SK-N-SH (cell line): Measurements from ENCODE around the gene COPE. TPM values are rescaled to one million over a fixed set of nuclear protein-coding genes. Genes with fewer than 3 reads are reported as not detected.
"Not testable (repeated sequence)": the region's sequence is repeated elsewhere in the genome, so short reads cannot be mapped to it uniquely, and the experiment has no call there.

Experiments used
- CTCF ChIA-PET: fragments of 300-600, 350-600 bp; formaldehyde crosslinking; extraction: SDS; loops from one replicate; lab custom pipeline; 2021; lab: Yijun Ruan, JAX
- POLR2A ChIA-PET: fragments of 350-600 bp; sonication (Branson Sonifier 250); formaldehyde crosslinking; extraction: SDS; loops from one replicate; lab custom pipeline; 2020; ENCODE audit warnings: antibody characterized with exemption, inconsistent platforms; lab: Yijun Ruan, JAX
- DNase-seq: peaks from one replicate; pipeline ENCODE4 v3.0.0; 2012
- H2AFZ ChIP-seq: fragments of 200-600 bp; sonication (generic); 2 replicates; pipeline ENCODE4 v1.8.1; 2016; ENCODE audit warnings: antibody characterized with exemption, mild to moderate bottlenecking, low read depth
- H3F3A ChIP-seq: fragments of 200-600 bp; sonication (generic); replicated peaks from 2 replicates; pipeline ENCODE3; 2016; ENCODE audit warnings: antibody characterized with exemption, mild to moderate bottlenecking; ENCODE audit not compliant: insufficient read depth
- H3K27ac ChIP-seq, 2 experiments: fragments of 200-500 bp in 1 of 2; fragments of 200-600 bp in 1 of 2; sonication (Bioruptor generic) in 1 of 2; sonication (generic), shearing (Covaris generic) in 1 of 2; 2 replicates each; pipeline versions ENCODE4 v1.5.1 to v1.6.1; 2014 to 2016; ENCODE audit warnings: low read depth in 2 of 2, inconsistent platforms in 1 of 2, low read length in 1 of 2, mild to moderate bottlenecking in 1 of 2, mixed read lengths in 1 of 2
- H3K27me3 ChIP-seq: fragments of 200-600 bp; sonication (generic), shearing (Covaris generic); 2 replicates; pipeline ENCODE4 v1.6.1; 2016; ENCODE audit warnings: mixed run types; ENCODE audit not compliant: insufficient read depth
- H3K36me3 ChIP-seq, 2 experiments: fragments of 200-500 bp in 1 of 2; fragments of 200-600 bp in 1 of 2; sonication (Bioruptor generic) in 1 of 2; sonication (generic) in 1 of 2; replicated peaks in 1 of 2; 2 replicates each; pipeline versions ENCODE3 to v1.5.1; 2014 to 2016; ENCODE audit warnings: low read length in 1 of 2, mild to moderate bottlenecking in 1 of 2; ENCODE audit not compliant: insufficient read depth in 2 of 2, control insufficient read depth in 1 of 2
- H3K4me1 ChIP-seq, 2 experiments: fragments of 200-500 bp in 1 of 2; fragments of 200-600 bp in 1 of 2; sonication (Bioruptor generic) in 1 of 2; sonication (generic), shearing (Covaris generic) in 1 of 2; 2 replicates each; pipeline versions ENCODE4 v1.5.1 to v1.6.1; 2014 to 2016; ENCODE audit warnings: low read depth in 1 of 2, low read length in 1 of 2, mixed run types in 1 of 2; ENCODE audit not compliant: insufficient read depth in 2 of 2, control insufficient read depth in 1 of 2
- H3K4me2 ChIP-seq: fragments of 200-600 bp; sonication (generic), shearing (Covaris generic); 2 replicates; pipeline ENCODE4 v1.6.1; 2017; ENCODE audit warnings: mixed run types
- H3K4me3 ChIP-seq, 2 experiments: fragments of 200-500 bp in 1 of 2; fragments of 200-600 bp in 1 of 2; sonication (Bioruptor generic) in 1 of 2; sonication (generic), shearing (Covaris generic) in 1 of 2; 2 replicates each; pipeline versions ENCODE4 v1.5.1 to v1.8.1; 2014 to 2016; ENCODE audit warnings: low read depth in 2 of 2, inconsistent platforms in 1 of 2, low read length in 1 of 2, mild to moderate bottlenecking in 1 of 2, mixed read lengths in 1 of 2, moderate library complexity in 1 of 2
- H3K79me2 ChIP-seq: fragments of 200-600 bp; sonication (generic); 2 replicates; pipeline ENCODE4 v1.8.1; 2017; ENCODE audit warnings: mild to moderate bottlenecking; ENCODE audit not compliant: insufficient read depth
- H3K9ac ChIP-seq: fragments of 200-600 bp; sonication (generic); 2 replicates; pipeline ENCODE4 v1.6.1; 2017; ENCODE audit warnings: mixed run types
- H3K9me2 ChIP-seq: fragments of 200-600 bp; sonication (generic); 2 replicates; pipeline ENCODE4 v1.6.1; 2017; ENCODE audit warnings: mixed run types
- H3K9me3 ChIP-seq: fragments of 200-600 bp; sonication (generic); 2 replicates; pipeline ENCODE4 v1.6.1; 2017; ENCODE audit warnings: mixed run types, mild to moderate bottlenecking, moderate library complexity
- H4K20me1 ChIP-seq: fragments of 200-600 bp; sonication (generic); 2 replicates; pipeline ENCODE4 v1.6.1; 2017; ENCODE audit warnings: mild to moderate bottlenecking, mixed run types; ENCODE audit not compliant: insufficient read depth
- EP300 ChIP-seq, 2 experiments: IDR thresholded peaks; 2 replicates each; pipeline versions ENCODE4 v1.4.0 to v1.6.1; 2012; ENCODE audit warnings: borderline replicate concordance in 1 of 2, low read depth in 1 of 2, low read length in 1 of 2
- FOSL2 ChIP-seq: IDR thresholded peaks from 2 replicates; pipeline ENCODE4 v1.4.0; 2012; ENCODE audit warnings: low read depth, mild to moderate bottlenecking, moderate library complexity, borderline replicate concordance
- GABPA ChIP-seq: IDR thresholded peaks from 2 replicates; pipeline ENCODE4 v1.4.0; 2012; ENCODE audit warnings: low read depth, mild to moderate bottlenecking
- NRF1 ChIP-seq: IDR thresholded peaks from 2 replicates; pipeline ENCODE4 v1.6.1; 2012; ENCODE audit warnings: low read depth, mild to moderate bottlenecking, low read length
- RCOR1 ChIP-seq: fragments of 150-350 bp; IDR thresholded peaks from 2 replicates; pipeline ENCODE4 v1.6.1; 2017; ENCODE audit warnings: antibody characterized with exemption, low read length
- RFX5 ChIP-seq: IDR thresholded peaks from 2 replicates; pipeline ENCODE4 v1.6.1; 2012; ENCODE audit warnings: mild to moderate bottlenecking, improper control_type of control experiment, low read length
- SIN3A ChIP-seq: IDR thresholded peaks from 2 replicates; pipeline ENCODE4 v1.6.1; 2012; ENCODE audit warnings: low read depth, mild to moderate bottlenecking, low read length, moderate library complexity, borderline replicate concordance
- TAF1 ChIP-seq: IDR thresholded peaks from 2 replicates; pipeline ENCODE4 v1.6.1; 2012; ENCODE audit warnings: low read depth, mild to moderate bottlenecking, low read length, moderate library complexity, borderline replicate concordance
- TEAD4 ChIP-seq: IDR thresholded peaks from 2 replicates; pipeline ENCODE4 v1.4.0; 2012; ENCODE audit warnings: mild to moderate bottlenecking, borderline replicate concordance; ENCODE audit not compliant: insufficient read depth
- YY1 ChIP-seq: IDR thresholded peaks from 2 replicates; pipeline ENCODE4 v1.4.0; 2012; ENCODE audit warnings: low read depth, mild to moderate bottlenecking
- WGBS: methylation state at CpG from one replicate; pipeline ENCODE4 v1.1.6; 2017; ENCODE audit warnings: low lambda C conversion rate; 5-methylcytosine and 5-hydroxymethylcytosine counted together
- polyA plus RNA-seq, 3 experiments: library from polyadenylated mRNA; depleted of rRNA; stranded (reverse); fragments of >200 nt; gene quantifications; 2 replicates each; pipeline ENCODE4 v1.2.3, GENCODE V29; 2012
- TF ChIP-seq, protein P1 (sequence below): IDR thresholded peaks from 2 replicates; pipeline ENCODE4 v1.4.0; 2012; ENCODE audit warnings: low read depth, borderline replicate concordance

COPE gene
- polyA plus RNA-seq, 1 of the 3 experiments (the other 2 are of a cell fraction): 450 TPM

DNA sequence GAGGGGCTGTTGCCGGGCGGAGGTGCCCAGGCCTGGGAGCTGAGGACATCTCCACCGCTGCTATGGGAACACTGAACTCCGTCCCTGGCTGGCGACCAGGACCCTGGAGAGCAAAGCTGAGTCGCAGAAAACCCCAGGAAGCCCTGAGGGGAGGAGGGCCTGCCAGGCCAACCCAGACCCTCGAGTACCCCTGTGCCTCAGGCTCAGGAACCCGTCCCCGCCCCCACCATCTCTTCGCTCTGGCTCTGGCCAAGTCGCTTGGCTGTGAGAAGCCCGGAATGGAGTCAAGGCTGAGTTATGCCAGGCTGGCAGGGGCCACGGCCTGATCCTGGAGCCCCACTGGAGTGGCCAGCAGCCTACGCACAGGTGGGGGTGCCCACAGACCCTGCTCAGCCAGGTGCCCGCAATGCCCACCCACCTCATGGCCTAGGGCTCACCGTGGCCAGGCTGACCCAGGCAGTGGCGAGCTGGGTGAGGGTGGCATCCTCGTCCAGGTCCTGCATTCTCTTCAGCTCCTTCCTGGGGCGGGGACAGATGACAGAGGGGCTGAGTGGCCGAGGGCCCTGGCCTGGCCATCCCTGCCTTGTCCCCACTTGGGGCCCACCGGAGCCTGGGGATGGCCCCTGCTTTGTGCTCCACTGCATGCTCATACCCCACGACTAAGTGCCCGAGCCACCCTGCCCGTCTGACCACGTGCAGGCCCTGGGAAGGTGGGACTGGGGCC is 14.7 kb downstream of the COPE start:
- H3K4me1 ChIP-seq: no peaks in the 10 kb centered on the region
- H4K20me1 ChIP-seq: no peaks in the 10 kb centered on the region
- no peaks in the 10 kb centered on the region for H3K27me3 ChIP-seq
- no peak overlapping the region for H3K4me3 ChIP-seq
- no peak for DNase-seq
- no peak overlapping the region for H3K9ac ChIP-seq
- WGBS: 100% methylated on average over 9 of the region's 25 CpGs
- CTCF ChIA-PET: interaction anchor here (0.5 to 2.9 kb wide), 7 partner anchors 9 to 227 kb away, joined by 3 to 11 read pairs (median 4); partner anchors contain the start of gene CERS1
- no peak overlapping the region for H2AFZ ChIP-seq
- no peaks in the 10 kb centered on the region for H3F3A ChIP-seq
- H3K4me2 ChIP-seq: no peak overlapping the region
- no peaks in the 10 kb centered on the region for H3K79me2 ChIP-seq
- no peak for TF ChIP-seq RFX5
- TF ChIP-seq FOSL2: no peak
- no peaks in the 10 kb centered on the region for H3K9me3 ChIP-seq
- no peaks in the 10 kb centered on the region for H3K9me2 ChIP-seq
- H3K36me3 ChIP-seq: peaks cover 10 to 63% of the 10 kb centered on the region in 2 experiments
- POLR2A ChIA-PET: interaction anchor here (1.4 kb wide), 1 partner anchor 15 kb away, joined by 3 read pairs; the partner anchor contains the start of genes COPE and DDX49
- no peak overlapping the region for H3K27ac ChIP-seq

DNA sequence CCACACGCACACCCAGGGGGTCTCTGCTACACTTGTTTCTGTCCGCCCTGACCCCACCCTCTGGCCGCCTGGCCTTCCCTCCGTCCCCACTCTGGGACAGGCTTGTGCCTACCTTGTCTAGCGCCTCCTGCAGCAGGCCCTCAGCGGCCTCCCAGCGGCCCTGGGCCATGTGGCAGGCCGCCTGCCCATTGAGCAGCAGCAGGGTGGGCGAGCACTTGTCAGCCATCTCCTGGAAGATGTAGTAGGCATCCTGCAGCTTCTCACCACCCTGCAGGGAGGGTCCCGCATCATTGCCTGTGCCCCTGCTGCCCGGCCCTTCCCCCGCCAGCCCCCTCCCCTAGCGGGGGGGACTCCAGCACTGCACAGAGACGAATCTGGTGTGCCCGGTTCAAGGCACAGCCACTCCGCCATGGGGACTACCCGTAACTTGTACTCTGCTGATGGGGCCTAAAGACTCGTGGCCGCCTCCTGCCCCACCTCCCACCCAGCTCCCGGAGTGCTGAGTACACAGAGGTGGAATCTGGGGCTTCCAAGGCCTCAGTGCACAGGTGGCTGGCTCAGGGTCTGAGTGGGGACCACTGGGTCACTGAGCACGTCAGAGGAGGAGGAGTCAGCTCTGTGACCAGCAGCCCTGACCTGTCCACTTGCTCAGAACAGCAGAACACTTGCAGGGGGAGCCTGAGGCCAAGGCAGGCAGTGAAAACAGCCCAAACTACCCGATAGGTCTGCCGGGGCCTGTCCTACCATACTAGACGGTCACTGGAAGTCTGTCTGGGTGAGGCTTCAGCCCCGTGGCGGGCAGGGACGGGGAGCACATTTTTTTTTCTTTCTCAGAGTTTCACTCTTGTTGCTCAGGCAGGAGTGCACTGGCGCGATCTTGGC is 15.8 kb downstream of the COPE start:
- no peak overlapping the region for H3K4me3 ChIP-seq
- no peak overlapping the region for H2AFZ ChIP-seq
- CTCF ChIA-PET: interaction anchor here (1.0 to 2.9 kb wide), 5 partner anchors 7 to 84 kb away, joined by 3 to 11 read pairs (median 5); partner anchors contain the start of gene CERS1
- no peak overlapping the region for H3K4me2 ChIP-seq
- no peak overlapping the region for H3K27ac ChIP-seq
- no peaks in the 10 kb centered on the region for H4K20me1 ChIP-seq
- no peak overlapping the region for H3K9ac ChIP-seq
- POLR2A ChIA-PET: no interaction called here
- no peaks in the 10 kb centered on the region for H3K9me3 ChIP-seq
- TF ChIP-seq SIN3A: no peak
- no peak for TF ChIP-seq EP300 (IDR thresholded peaks at IDR 0.05; ENCODE audit: borderline replicate concordance in 1 of 2, low read depth in 1 of 2, low read length in 1 of 2)
- TF ChIP-seq TEAD4: no peak
- no peak for TF ChIP-seq RCOR1
- TF ChIP-seq GABPA: no peak
- TF ChIP-seq TAF1: no peak
- TF ChIP-seq, protein P1, sequence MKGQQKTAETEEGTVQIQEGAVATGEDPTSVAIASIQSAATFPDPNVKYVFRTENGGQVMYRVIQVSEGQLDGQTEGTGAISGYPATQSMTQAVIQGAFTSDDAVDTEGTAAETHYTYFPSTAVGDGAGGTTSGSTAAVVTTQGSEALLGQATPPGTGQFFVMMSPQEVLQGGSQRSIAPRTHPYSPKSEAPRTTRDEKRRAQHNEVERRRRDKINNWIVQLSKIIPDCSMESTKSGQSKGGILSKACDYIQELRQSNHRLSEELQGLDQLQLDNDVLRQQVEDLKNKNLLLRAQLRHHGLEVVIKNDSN: no peak
- no peak for TF ChIP-seq NRF1
- TF ChIP-seq RFX5: no peak
- no peak for TF ChIP-seq FOSL2
- no peak for TF ChIP-seq YY1
- TF ChIP-seq, all 33 proteins: peak for 0
- Histone ChIP-seq H3K4me1 (peaks cover 0 to 4% of the 10 kb centered on the region in 2 experiments; a peak in 1 of 4 replicates), H3K9me2 (no peaks in the 10 kb centered on the region), H3F3A (no peaks in the 10 kb centered on the region), H3K27me3 (no peaks in the 10 kb centered on the region), H3K36me3 (peaks cover 3 to 63% of the 10 kb centered on the region in 2 experiments), H3K79me2 (no peaks in the 10 kb centered on the region)
- 92% methylated on average over 17 of the region's 29 CpGs for WGBS
- no peak for DNase-seq

DNA sequence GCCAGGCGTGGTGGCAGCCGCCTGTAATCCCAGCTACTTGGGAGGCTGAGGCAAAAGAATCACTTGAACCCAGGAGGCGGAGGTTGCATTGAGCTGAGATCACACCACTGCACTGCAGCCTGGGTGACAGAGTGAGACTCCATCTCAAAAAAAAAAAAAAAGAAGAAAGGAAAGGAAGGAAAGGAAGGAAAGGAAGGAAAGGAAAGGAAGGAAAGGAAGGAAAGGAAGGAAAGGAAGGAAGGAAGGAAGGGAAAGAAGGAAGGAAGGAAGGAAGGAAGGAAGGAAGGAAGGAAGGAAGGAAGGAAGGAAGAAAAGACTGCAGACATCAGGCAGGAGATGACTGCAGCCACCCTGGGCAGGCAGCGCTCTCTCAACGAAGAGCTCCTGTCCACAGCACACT is 16.7 kb downstream of the COPE start:
- not testable (repeated sequence) for H4K20me1 ChIP-seq

More for the DNA sequence above, 16.7 kb downstream of the COPE start:
- H3K4me1 ChIP-seq, POLR2A ChIA-PET, DNase-seq, H2AFZ ChIP-seq, H3K27me3 ChIP-seq, H3K4me2 ChIP-seq, H3F3A ChIP-seq, H3K4me3 ChIP-seq, H3K9ac ChIP-seq, H3K9me2 ChIP-seq, H3K27ac ChIP-seq, H3K9me3 ChIP-seq, H3K79me2 ChIP-seq: not testable (repeated sequence)
- peaks cover 3 to 59% of the 10 kb centered on the region in 2 experiments for H3K36me3 ChIP-seq
- CTCF ChIA-PET: interaction anchor here (0.5 to 2.9 kb wide), 3 partner anchors 36 to 266 kb away, joined by 3 to 11 read pairs (median 5); no protein-coding TSS in a partner anchor
- WGBS: 97% methylated on average over 5 of the region's 5 CpGs
